COLO668 (cell line): ENCODE measurements around the gene RBP5.

Experiments used
- DNase-seq: peaks from one replicate; lab custom pipeline; 2025; ENCODE audit not compliant: unreplicated experiment; lab: John Stamatoyannopoulos, UW

The RBP5 gene

GRCh38 chr12:7128681-7129286 lies at the start of gene RBP5:
Gene RBP5, minus strand, starts transcription at chr12:7128889. Its CDS starts 114 bp downstream, at chr12:7128775.
- DNase-seq: no peak

DNA sequence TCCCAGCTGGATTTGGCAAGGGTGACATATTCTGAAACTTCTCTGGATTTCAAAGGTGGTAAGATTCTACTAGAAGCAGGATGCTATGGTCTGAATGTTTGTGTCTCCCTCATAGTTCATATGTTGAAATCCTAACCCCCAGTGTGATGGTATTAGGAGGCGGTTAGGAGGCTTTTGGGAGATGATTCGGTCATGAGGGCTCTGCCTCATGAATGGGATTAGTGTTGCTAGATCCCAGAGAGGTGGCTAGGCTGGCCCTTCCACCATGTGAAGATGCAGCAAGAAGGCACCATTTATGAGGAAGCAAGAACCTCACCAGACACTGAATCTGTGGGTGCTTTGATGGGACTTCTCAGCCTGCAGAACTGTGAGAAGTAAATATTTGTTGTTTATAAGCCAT lies 49.8 kb upstream of the RBP5 start:
- no peak for DNase-seq

DNA sequence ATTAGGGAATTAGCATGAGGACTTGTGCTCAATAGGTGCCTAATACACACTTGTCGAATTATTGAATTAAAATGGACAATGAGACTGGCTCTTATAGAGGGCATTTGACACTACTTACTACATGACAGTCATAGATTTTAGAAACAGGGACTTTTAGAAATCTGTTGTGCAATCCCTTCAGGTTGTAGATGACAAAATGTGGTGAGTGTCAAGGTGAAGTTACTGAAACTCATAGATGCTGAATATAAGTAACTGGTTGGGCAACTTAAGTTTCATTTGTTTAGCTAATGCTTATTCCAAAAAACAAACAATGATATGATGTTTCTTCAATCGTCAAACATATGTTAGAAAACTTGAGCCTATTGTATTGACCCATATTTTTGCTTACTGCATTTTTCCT lies 47.9 kb upstream of the RBP5 start:
- DNase-seq: no peak

DNA sequence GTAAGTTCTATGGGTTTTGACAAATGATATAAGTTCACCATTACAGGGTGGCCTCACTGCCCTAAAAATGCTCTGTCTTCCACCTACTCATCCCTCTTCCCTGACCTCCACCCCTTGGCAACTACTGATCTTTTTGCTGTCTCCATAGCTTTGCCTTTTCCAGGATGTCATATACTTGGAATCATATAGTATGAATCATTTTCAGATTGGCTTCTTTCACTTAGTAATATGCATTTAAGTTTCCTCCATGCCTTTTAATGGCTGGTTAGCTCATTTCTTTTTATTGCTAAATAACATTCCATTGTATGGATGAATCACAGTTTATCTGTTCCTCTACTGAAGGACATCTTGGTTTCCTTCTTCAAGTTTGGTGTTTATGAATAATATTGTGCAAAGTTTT lies 46.8 kb upstream of the RBP5 start:
- no peak for DNase-seq

- DNase-seq: no peak
Observed at GRCh38 chr12:7171854-7172253, 43.2 kb upstream of the RBP5 start.

- no peak for DNase-seq
Observed at GRCh38 chr12:7169951-7170350, 41.3 kb upstream of the RBP5 start.

DNA sequence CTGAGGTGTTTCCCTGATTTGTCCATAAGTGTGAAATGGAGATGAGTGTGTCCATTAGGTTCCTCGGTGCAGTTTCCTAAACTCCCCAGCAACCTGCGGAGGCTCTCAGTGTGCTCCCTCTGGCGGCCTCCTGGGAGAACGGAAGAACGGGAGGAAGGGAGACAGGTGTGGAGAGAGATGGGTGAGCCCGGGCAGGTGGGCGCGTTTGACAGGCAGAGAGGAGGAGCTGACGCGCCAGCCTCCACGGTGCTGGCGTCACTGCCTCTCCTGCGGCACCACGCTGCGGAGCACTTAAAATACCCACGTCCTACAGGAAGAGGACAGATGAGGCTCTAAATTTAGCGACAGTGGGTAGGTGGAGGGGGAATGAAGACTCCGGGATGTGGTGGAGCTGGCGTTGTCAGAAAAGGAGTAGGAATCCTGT lies 34.0 kb upstream of the RBP5 start:
- DNase-seq: peak; percentile 83

DNA sequence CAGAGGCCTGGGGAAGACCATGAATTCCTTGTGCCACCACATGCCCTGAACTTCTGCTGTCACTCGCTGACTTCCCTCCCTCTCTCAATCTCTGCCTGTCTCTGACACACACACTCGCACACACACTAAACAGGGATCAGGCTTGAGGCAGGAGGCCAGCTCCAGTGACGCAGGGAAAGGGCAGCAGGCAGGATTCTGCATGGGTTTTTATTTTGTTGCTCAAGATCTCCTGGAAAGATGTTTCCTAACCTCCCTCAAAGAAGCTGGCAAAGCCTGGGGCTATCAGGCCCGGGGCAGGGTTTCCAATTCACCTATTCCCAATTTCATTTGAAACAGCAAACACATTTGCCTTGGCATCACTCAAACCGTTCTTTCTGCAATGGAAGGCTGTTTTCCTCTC lies 33.1 kb upstream of the RBP5 start:
- no peak for DNase-seq

- no peak for DNase-seq
Observed at GRCh38 chr12:7161327-7161726, 32.6 kb upstream of the RBP5 start.

DNA sequence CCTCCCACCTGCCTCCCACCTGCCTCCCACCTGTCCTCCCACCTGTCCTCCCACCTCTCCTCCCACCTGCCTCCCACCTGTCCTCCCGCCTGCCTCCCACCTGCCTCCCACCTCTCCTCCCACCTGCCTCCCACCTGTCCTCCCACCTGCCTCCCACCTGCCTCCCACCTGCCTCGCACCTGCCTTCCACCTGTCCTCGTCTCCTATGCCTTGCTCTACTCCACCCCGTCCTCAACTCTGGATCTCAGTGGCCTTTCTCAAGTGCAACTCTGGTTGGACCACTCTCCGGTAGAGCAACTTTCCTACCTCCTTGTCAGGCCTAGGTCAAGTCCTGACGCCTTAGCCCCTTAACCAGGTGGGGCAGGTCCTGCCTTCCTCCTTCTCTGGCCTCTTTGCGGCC lies 31.5 kb upstream of the RBP5 start:
- DNase-seq: no peak

DNA sequence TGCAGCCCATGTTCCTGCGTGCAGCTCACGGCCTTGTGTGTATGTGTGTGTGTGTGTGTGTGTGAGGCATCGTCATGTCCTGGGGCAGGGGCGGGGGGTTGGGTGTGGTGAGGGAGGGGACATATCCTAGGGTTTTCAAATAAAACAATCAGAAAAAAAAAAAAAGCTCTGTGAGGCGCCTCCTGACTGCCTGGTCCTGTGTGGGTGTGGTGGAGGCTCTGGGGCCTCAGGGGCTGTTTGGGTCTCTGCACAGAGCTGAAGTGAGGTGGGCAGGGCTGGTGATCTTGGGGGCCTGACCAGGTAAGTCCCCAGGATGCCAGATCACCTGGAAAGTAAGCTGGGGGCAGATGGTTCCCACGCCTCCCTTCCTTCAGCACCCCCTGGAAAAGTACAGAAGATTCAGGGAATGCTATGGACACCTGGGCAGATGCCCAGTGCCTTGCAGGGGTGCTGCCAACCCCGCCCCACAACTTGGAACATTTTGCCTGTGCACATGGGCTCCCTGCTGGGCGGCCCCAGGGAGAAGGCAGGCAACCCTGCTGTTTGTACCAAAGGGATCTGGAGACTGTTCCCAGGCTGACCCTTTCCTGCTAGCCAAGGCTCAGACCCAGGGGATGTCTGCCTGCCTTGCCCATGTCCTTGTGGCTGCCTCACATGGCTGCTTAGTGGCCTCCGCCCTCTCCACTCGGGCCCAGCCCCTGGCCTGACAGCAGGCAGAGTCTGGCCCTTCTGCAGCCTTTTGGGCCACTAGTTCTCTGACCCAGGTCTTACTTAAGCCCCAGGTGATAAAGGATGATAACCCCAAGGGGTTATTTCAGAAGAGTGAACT lies 30.3 kb upstream of the RBP5 start:
- DNase-seq: no peak

DNA sequence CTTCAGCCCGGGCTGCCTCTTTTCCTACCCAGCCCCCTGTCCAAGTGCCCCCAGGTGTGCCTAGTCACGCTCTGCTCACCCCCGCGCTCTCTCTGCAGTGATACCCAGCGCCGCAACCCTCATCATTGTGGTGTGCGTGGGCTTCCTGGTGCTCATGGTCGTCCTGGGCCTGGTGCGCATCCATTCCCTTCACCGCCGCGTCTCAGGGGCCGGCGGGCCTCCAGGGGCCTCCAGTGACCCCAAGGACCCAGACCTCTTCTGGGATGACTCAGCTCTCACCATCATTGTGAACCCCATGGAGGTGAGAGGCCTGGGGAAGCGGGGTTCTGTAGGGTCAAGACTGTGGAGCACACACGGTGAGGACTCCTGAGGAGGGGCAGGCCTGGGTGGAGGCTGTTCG lies 28.7 kb upstream of the RBP5 start:
- no peak for DNase-seq

GRCh38 chr12:7156259-7157197 lies 27.8 kb upstream of the RBP5 start:
- no peak for DNase-seq

DNA sequence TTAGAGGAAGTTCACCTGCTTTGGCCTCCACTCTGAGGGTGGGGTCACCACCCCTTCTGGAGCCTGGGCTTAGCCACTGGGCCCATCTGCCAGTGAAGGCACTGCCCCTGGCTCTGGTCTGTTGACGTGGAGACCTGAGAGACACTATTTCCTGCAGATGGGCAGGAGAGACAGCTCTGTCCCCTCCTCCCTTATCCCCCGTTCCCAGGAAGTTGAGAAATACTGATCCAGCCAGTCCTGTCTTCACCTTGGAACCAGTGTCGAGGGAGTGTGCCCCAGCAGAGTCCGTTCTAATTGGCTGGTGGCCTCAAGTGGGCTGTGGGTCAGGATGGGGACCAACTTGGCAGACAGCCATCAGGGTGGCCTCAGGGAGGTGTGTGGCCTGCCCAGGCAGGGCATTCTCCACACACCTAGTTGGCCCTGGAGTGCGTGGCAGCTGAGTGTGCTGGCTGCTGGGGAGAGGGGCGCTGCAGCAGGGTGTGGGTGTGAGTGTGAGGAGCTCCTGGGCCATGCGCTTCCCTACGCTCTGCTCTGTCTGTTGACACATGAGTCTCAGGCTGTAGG lies 26.9 kb upstream of the RBP5 start:
- peak; percentile 58 for DNase-seq

DNA sequence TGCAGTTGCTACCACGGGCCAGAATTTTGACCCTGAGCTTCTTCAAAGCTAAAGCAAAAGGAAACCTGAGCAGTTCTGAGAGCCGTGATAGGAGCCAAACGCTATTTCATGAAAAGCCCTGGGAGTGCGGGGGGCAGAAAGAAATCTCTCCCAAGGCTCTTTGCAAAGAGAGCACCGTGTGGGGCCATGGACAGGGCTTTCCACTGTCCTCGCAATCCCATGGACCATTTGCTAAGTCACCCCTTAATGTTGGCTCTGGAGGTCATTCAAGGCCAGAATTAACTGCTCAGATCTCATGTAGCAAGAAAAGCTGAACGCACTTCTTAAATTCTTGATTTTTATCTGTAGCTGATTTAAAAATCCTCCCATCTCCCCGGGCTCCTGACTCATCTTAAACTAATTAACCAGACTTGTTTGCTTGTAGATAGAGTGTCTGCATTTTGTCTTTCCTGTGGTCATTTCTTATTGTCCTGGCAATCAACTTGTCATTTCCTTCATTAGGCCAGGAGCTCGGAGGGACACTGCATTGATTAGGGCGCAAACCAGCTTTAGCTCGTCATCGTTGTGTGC lies 26.3 kb upstream of the RBP5 start:
- DNase-seq: no peak

- DNase-seq: no peak
Observed at GRCh38 chr12:7154042-7154441, 25.4 kb upstream of the RBP5 start.

DNA sequence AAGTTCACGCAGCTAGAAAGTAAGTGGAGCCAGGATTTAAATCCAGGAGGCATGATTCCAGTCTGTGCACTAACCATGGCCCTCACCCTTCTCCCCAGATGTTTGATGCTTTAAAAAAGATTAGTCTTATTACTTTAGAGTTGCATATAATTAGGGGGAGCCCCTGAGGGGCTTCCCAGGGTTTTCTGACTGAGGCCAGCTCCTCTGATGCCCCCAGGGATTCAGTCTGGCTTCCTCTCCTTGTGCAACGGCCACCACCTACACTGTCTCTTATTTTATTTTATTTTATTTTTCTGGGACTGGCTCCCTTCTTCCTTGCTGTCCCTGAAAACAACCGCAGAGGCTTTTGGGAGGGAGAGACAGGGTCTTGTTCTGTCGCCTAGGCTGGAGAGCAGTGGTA lies 24.1 kb upstream of the RBP5 start:
- no peak for DNase-seq

DNA sequence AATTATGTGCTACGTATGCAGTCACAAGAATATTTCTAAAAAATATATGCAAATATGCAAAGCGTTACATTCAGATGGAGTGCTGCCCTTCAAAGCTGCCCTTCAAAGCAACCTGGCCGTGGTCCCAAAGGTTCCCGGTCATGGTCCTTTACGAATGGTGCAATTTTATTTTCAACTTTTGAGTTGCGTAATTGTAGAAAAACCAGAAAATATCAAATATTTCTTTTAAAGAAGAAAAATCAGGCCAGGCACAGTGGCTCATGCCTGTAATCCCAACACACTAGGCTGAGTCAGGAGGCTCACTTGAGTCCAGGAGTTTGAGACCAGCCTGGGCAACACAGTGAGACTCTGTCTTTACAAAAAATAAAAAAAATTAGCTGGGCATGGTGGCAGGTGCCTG lies 22.8 kb upstream of the RBP5 start:
- no peak for DNase-seq

DNA sequence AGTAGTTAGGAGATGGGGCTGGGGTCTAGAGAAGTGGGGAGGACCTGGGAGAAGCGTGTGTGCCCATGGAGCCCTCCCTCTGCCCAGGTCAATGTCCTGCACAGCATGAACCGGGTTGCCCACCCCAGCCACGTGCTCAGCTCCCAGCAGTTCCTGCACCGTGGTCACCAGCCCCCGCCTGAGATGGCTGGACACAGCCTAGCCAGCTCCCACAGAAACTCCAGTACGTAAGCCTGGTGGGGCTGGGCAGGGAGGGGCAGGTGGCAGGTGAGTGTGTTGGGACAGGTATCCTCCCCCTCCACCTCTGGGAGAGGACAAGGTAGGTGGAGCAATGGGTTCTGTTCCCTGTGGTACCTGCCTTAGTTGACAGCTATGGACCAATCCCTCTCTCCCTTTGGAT lies 22.2 kb upstream of the RBP5 start:
- no peak for DNase-seq

DNA sequence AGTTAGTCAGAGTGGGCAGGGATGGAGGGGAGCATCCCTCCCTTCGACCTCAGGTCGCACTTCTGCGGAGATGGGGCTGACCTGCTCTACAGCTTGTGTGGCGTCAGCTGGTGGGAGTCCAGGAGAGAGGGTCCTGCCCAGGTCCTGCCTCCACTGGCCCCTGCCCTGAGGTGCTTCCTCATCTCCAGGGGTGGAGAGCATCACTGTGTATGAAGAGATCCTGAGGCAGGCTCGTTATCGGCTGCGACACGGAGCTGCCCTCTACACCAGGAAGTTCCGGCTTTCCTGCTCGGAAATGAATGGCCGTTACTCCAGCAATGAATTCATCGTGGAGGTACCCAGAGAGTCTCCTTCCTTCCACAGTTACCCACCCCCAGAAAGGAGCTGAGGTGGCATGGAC lies 21.7 kb upstream of the RBP5 start:
- DNase-seq: no peak

- no peak for DNase-seq
Observed at GRCh38 chr12:7146906-7147305, 18.2 kb upstream of the RBP5 start.
